Thyroid gland (tissue), 4 donors: Measurements from ENCODE around the gene CDK8.

Experiments
- POLR2A ChIP-seq, 2 donors: fragments of 450-650 bp; IDR thresholded peaks; one replicate each; pipeline ENCODE4 v1.6.1; 2017; ENCODE audit warnings: antibody characterized with exemption in 2 of 2, mild to moderate bottlenecking in 2 of 2, moderate library complexity in 1 of 2
- TF ChIP-seq, protein P1 (sequence below), 6 experiments: fragments of 200-600 bp in 3 of 6; fragments of 450-650 bp in 3 of 6; sonication (generic) in 3 of 6; IDR thresholded peaks; one replicate each; pipeline ENCODE4 v1.5.1; 2016 to 2019; ENCODE audit warnings: antibody characterized with exemption in 6 of 6, mild to moderate bottlenecking in 2 of 6, inconsistent platforms in 1 of 6, moderate library complexity in 1 of 6

DNA sequence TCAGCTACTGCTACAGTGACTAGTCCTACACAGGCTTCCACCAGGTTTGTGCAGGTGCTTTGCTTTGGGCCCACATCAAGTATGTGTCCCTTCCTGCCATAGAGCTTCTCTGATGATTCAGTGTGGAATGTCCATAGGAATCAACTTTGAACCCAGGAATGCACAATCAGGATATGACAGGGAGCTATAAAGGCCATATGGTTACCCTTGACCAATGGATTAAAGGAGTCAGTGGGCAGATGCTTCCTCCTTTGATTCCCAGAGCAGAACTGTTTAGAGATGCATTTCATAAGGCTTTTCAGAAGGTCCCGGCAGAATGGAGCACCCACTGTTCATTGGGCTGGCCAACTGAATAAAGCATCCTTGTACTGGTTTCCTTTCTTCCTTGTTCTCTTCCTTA is 158.3 kb downstream of the CDK8 start:
- TF ChIP-seq, protein P1, sequence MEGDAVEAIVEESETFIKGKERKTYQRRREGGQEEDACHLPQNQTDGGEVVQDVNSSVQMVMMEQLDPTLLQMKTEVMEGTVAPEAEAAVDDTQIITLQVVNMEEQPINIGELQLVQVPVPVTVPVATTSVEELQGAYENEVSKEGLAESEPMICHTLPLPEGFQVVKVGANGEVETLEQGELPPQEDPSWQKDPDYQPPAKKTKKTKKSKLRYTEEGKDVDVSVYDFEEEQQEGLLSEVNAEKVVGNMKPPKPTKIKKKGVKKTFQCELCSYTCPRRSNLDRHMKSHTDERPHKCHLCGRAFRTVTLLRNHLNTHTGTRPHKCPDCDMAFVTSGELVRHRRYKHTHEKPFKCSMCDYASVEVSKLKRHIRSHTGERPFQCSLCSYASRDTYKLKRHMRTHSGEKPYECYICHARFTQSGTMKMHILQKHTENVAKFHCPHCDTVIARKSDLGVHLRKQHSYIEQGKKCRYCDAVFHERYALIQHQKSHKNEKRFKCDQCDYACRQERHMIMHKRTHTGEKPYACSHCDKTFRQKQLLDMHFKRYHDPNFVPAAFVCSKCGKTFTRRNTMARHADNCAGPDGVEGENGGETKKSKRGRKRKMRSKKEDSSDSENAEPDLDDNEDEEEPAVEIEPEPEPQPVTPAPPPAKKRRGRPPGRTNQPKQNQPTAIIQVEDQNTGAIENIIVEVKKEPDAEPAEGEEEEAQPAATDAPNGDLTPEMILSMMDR (IDR thresholded peaks at IDR 0.05): no peak
- no peak for TF ChIP-seq POLR2A (IDR thresholded peaks at IDR 0.05)
